ENCODE data around the gene TIGD2.

The TIGD2 gene

GRCh38 chr4:89110986-89111832 is at the start of gene TIGD2:
TSS of gene TIGD2 (plus strand) at chr4:89111533. CDS start at chr4:89112975, 1,442 bp downstream.
- DNase-seq (ENCODE audit: low read depth): peak; percentile 92
- peak; percentile 71 for TF ChIP-seq CTCF (conservative IDR thresholded peaks at IDR 0.05; ENCODE audit: low read depth, low read length)
- peak within 1 kb of the TSS; percentile 84 for H3K4me3 ChIP-seq (ENCODE audit: low read depth, low read length)

- no peak for TF ChIP-seq CTCF (conservative IDR thresholded peaks at IDR 0.05; ENCODE audit: low read depth, low read length)
- no peak overlapping the region for H3K4me3 ChIP-seq (ENCODE audit: low read depth, low read length)
- no peak for DNase-seq (ENCODE audit: low read depth)
Measured at GRCh38 chr4:89064848-89065247, 46.5 kb upstream of the TIGD2 start.

- no peak for TF ChIP-seq CTCF (conservative IDR thresholded peaks at IDR 0.05; ENCODE audit: low read depth, low read length)
- H3K4me3 ChIP-seq (ENCODE audit: low read depth, low read length): no peak overlapping the region
- no peak for DNase-seq (ENCODE audit: low read depth)
Measured at GRCh38 chr4:89067417-89067816, 43.9 kb upstream of the TIGD2 start.

GRCh38 chr4:89069481-89069880 is 41.9 kb upstream of the TIGD2 start:
- no peak for TF ChIP-seq CTCF (conservative IDR thresholded peaks at IDR 0.05; ENCODE audit: low read depth, low read length)
- no peak for DNase-seq (ENCODE audit: low read depth)
- H3K4me3 ChIP-seq (ENCODE audit: low read depth, low read length): no peak overlapping the region

- no peak overlapping the region for H3K4me3 ChIP-seq (ENCODE audit: low read depth, low read length)
- DNase-seq (ENCODE audit: low read depth): no peak
- TF ChIP-seq CTCF (conservative IDR thresholded peaks at IDR 0.05; ENCODE audit: low read depth, low read length): no peak
Measured at GRCh38 chr4:89070041-89070440, 41.3 kb upstream of the TIGD2 start.

GRCh38 chr4:89071311-89071710 is 40.0 kb upstream of the TIGD2 start:
- TF ChIP-seq CTCF (conservative IDR thresholded peaks at IDR 0.05; ENCODE audit: low read depth, low read length): no peak
- no peak overlapping the region for H3K4me3 ChIP-seq (ENCODE audit: low read depth, low read length)
- no peak for DNase-seq (ENCODE audit: low read depth)

GRCh38 chr4:89072921-89073320 is 38.4 kb upstream of the TIGD2 start:
- DNase-seq (ENCODE audit: low read depth): no peak
- H3K4me3 ChIP-seq (ENCODE audit: low read depth, low read length): no peak overlapping the region
- no peak for TF ChIP-seq CTCF (conservative IDR thresholded peaks at IDR 0.05; ENCODE audit: low read depth, low read length)
